HepG2 (cell line): ENCODE results near the gene SF3A2. TPM values are rescaled to one million over a fixed set of nuclear protein-coding genes. Genes with fewer than 3 reads are reported as not detected.

Experiments used
- ATAC-seq: fragments of 200-7000 bp; cut with Tn5 transposase; 3 replicates; pipeline ENCODE4 v1.9.1; 2020; ENCODE audit warnings: mild to moderate bottlenecking, moderate library complexity
- BruUV-seq: library from RNA; stranded (reverse); fragments of 400-500 nt; replicated peaks from 2 replicates; lab custom pipeline; 2021; lab: Mats Ljungman, UMichigan
- CTCF ChIA-PET: fragments of 300-600 bp; formaldehyde crosslinking; extraction: SDS; loops from one replicate; lab custom pipeline; 2021; ENCODE audit warnings: low total read pairs, inconsistent platforms, low intra/inter-chr PET ratio; lab: Yijun Ruan, JAX
- POLR2A ChIA-PET: fragments of 350-600 bp; sonication (Branson Sonifier 250); formaldehyde crosslinking; loops from one replicate; lab custom pipeline; 2020; ENCODE audit warnings: antibody characterized with exemption, inconsistent platforms; lab: Yijun Ruan, JAX
- DNase-seq: peaks from one replicate; pipeline ENCODE4 v3.0.0-alpha.2; 2015; ENCODE audit warnings: low spot score
- FAIRE-seq: peaks from 3 replicates; lab custom pipeline; 2011; peaks lifted over from hg19 to GRCh38; lab: Jason Lieb, UNC
- H2AFZ ChIP-seq: one replicate; pipeline ENCODE4 v1.6.1; 2011; ENCODE audit warnings: low read length, inconsistent platforms
- H3K27ac ChIP-seq: fragments of 300-600 bp; 3 replicates; pipeline ENCODE4 v1.8.0; 2011; ENCODE audit warnings: mixed run types, mild to moderate bottlenecking, mixed read lengths, low read length, inconsistent platforms; ENCODE audit not compliant: insufficient read depth; ENCODE audit errors: extremely low read length
- H3K27me3 ChIP-seq, 2 experiments: fragments of 200-600 bp in 1 of 2; 2 replicates in 1 of 2; 3 replicates in 1 of 2; pipeline versions ENCODE4 v1.6.0 to v1.8.0; 2011; ENCODE audit warnings: low read length in 2 of 2, mild to moderate bottlenecking in 2 of 2, moderate library complexity in 2 of 2, inconsistent platforms in 1 of 2; ENCODE audit not compliant: insufficient read depth in 2 of 2, control insufficient read depth in 1 of 2
- H3K36me3 ChIP-seq, 2 experiments: fragments of 200-600 bp in 1 of 2; replicated peaks in 1 of 2; 2 replicates in 1 of 2; 3 replicates in 1 of 2; pipeline versions ENCODE4 v1.5.1 to v1.8.0; 2011; ENCODE audit warnings: low read length in 2 of 2, inconsistent platforms in 1 of 2; ENCODE audit not compliant: insufficient read depth in 2 of 2, control insufficient read depth in 1 of 2
- H3K4me1 ChIP-seq: 2 replicates; pipeline ENCODE4 v1.5.1; 2012; ENCODE audit warnings: low read length, inconsistent platforms; ENCODE audit not compliant: insufficient read depth
- H3K4me2 ChIP-seq: 2 replicates; pipeline ENCODE4 v1.6.0; 2011; ENCODE audit warnings: low read depth, low read length, inconsistent platforms
- H3K4me3 ChIP-seq, 3 experiments: fragments of 200-600 bp in 1 of 3; sonication (generic), shearing (Covaris generic) in 1 of 3; replicated peaks in 1 of 3; 2 replicates each; pipeline ENCODE4 v1.5.1; 2011 to 2016; ENCODE audit warnings: low read length in 3 of 3, inconsistent platforms in 2 of 3, low read depth in 2 of 3, mild to moderate bottlenecking in 2 of 3, control low read depth in 1 of 3, mixed read lengths in 1 of 3; ENCODE audit not compliant: insufficient read depth in 1 of 3
- H3K79me2 ChIP-seq: one replicate; pipeline ENCODE4 v1.6.1; 2011; ENCODE audit warnings: low read length, inconsistent platforms; ENCODE audit not compliant: insufficient read depth
- H3K9ac ChIP-seq: 2 replicates; pipeline ENCODE4 v1.6.0; 2011; ENCODE audit warnings: mild to moderate bottlenecking, low read depth, low read length, inconsistent platforms; ENCODE audit not compliant: insufficient read depth
- H3K9me3 ChIP-seq: 2 replicates; pipeline ENCODE4 v1.5.1; 2012; ENCODE audit warnings: mild to moderate bottlenecking, low read length
- H4K20me1 ChIP-seq: 2 replicates; pipeline ENCODE4 v1.6.0; 2011; ENCODE audit warnings: inconsistent platforms, mild to moderate bottlenecking, low read length, moderate library complexity; ENCODE audit not compliant: insufficient read depth
- ERF ChIP-seq: IDR thresholded peaks from 2 replicates; pipeline ENCODE4 v1.6.1; 2018; ENCODE audit warnings: missing biosample characterization, missing genetic modification reagents
- SAFB2 ChIP-seq: sonication (generic); formaldehyde crosslinking; IDR thresholded peaks from 2 replicates; pipeline ENCODE4 v1.5.1; 2020; ENCODE audit warnings: missing genetic modification reagents, low read depth, mild to moderate bottlenecking, borderline replicate concordance
- SIN3B ChIP-seq: fragments of 150-350 bp; IDR thresholded peaks from 2 replicates; pipeline ENCODE4 v1.6.1; 2014; ENCODE audit warnings: low read length
- SIX4 ChIP-seq: sonication (generic); formaldehyde crosslinking; IDR thresholded peaks from 2 replicates; pipeline ENCODE4 v1.4.0; 2020; ENCODE audit warnings: missing genetic modification reagents
- SMAD1 ChIP-seq: sonication (generic); formaldehyde crosslinking; IDR thresholded peaks from 2 replicates; pipeline ENCODE4 v1.4.0; 2020; ENCODE audit warnings: missing genetic modification reagents, low read depth, mild to moderate bottlenecking, borderline replicate concordance
- ZC3H4 ChIP-seq: sonication (generic); formaldehyde crosslinking; IDR thresholded peaks from 2 replicates; pipeline ENCODE4 v1.4.0; 2020; ENCODE audit warnings: missing genetic modification reagents, borderline replicate concordance
- ZFAT ChIP-seq: sonication (generic); formaldehyde crosslinking; conservative IDR thresholded peaks from 2 replicates; pipeline ENCODE4 v1.8.1; 2023; ENCODE audit warnings: missing genetic modification reagents, inconsistent platforms
- ZNF264 ChIP-seq: sonication (generic); formaldehyde crosslinking; IDR thresholded peaks from 2 replicates; pipeline ENCODE4 v1.4.0; 2020; ENCODE audit warnings: missing genetic modification reagents
- ZNF280D ChIP-seq: sonication (generic); formaldehyde crosslinking; IDR thresholded peaks from 2 replicates; pipeline ENCODE4 v1.5.1; 2020; ENCODE audit warnings: mild to moderate bottlenecking, missing genetic modification reagents
- ZSCAN30 ChIP-seq: sonication (generic); formaldehyde crosslinking; IDR thresholded peaks from 2 replicates; pipeline ENCODE4 v1.5.0; 2020; ENCODE audit warnings: mild to moderate bottlenecking, missing genetic modification reagents
- WGBS: methylation state at CpG from one replicate; pipeline ENCODE4 v1.1.6; 2017; ENCODE audit warnings: low lambda C conversion rate; 5-methylcytosine and 5-hydroxymethylcytosine counted together
- in situ Hi-C: cut with HindIII; loops from 2 replicates; pipeline ENCODE4 v1.10.0; 2017; ENCODE audit warnings: low pct_unique_long_range_greater_than_20kb; ENCODE audit not compliant: extremely low pct_ligation_motif_present
- intact Hi-C: fragments of 100-400 bp; cut with micrococcal nuclease; formaldehyde crosslinking; loops from one replicate; pipeline ENCODE4 v1.10.0; 2022; ENCODE audit not compliant: unreplicated experiment
- polyA plus RNA-seq, 8 experiments: library from polyadenylated mRNA; depleted of rRNA in 3 of 8; stranded (reverse) in 7 of 8; unstranded in 1 of 8; fragments of >200 nt; fragmentation: Illumina TruSeq in 4 of 8; extraction: Trizol in 4 of 8; gene quantifications; 2 replicates each; pipeline versions ENCODE4 v1.2.1 to v1.2.3, GENCODE V29; 2011 to 2016; ENCODE audit warnings: low read depth in 4 of 8, missing spikeins in 1 of 8, mixed read lengths in 1 of 8; ENCODE audit not compliant: insufficient read depth in 1 of 8
- total RNA-seq, 5 experiments: library from RNA; depleted of rRNA; stranded (reverse); fragments of >200 nt; fragmentation: Illumina TruSeq; extraction: Trizol; gene quantifications; 2 replicates each; pipeline ENCODE4 v1.2.3, GENCODE V29; 2016; ENCODE audit warnings: low read depth in 1 of 5
- TF ChIP-seq, protein P1 (sequence below), 2 experiments: sonication (generic) in 1 of 2; formaldehyde crosslinking in 1 of 2; IDR thresholded peaks; 2 replicates each; pipeline versions ENCODE4 v1.6.1 to v1.9.0; 2014 to 2022; ENCODE audit warnings: antibody characterized with exemption in 1 of 2, borderline replicate concordance in 1 of 2, inconsistent platforms in 1 of 2, low read depth in 1 of 2, missing genetic modification reagents in 1 of 2

SF3A2 gene
- total and polyA plus RNA-seq, 2 of the 13 experiments (the other 11 are each of a cell fraction or from before 2014, with no cell fraction given): 8.6 to 8.8 TPM

DNA sequence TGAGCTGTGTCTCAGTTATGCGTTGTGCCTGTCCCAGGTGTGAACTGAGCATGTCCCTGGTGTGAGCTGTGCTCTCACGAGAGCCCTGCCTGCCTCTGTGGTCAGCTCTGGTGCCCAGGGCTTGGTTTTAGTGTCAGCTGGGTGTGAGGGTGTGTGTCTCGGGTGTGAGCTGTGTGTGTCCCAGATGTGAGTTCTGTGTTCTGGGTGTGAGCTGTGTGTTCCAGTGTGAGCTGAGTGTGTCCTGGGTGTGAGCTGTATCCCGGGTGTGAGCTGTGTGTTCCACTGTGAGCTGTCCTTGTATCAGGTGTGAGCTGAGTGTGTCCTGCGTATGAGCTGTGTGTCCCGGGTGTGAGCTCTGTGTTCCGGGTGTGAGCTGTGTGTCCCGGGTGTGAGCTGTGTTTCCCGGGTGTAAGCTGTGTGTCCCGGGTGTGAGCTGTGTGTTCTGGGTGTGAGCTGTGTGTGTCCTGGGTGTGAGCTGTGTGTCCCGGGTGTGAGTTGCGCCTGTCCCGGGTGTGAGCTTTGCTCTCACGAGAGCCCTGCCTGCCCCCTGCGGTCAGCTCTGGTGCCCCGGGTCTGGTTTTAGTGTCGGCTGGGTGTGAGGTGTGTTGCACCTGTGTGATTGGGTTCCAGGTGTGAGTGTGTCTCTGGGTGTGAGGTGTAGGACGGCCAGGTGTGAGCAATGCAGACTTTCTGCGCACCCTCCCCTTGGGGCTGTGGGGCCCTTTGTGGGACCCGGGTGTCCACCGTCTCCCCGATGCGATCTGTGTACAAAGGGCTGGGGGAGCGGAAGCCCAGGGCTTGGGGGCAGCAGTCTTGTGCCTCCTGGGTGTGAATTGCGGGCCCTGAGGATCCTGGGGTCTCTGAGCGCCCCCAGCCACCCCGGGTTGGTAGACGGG is 52.4 kb downstream of the SF3A2 start (continued):
- TF ChIP-seq ZNF280D (CRISPR knock-in tag) (0 out of 2 replicates have a peak, but pooled peaks have one; percentile 14), ZFAT (CRISPR knock-in tag) (no peak), ZSCAN30 (CRISPR knock-in tag) (no peak), SAFB2 (CRISPR knock-in tag) (no peak), SMAD1 (CRISPR knock-in tag) (no peak), ZNF264 (CRISPR knock-in tag) (no peak)

DNA sequence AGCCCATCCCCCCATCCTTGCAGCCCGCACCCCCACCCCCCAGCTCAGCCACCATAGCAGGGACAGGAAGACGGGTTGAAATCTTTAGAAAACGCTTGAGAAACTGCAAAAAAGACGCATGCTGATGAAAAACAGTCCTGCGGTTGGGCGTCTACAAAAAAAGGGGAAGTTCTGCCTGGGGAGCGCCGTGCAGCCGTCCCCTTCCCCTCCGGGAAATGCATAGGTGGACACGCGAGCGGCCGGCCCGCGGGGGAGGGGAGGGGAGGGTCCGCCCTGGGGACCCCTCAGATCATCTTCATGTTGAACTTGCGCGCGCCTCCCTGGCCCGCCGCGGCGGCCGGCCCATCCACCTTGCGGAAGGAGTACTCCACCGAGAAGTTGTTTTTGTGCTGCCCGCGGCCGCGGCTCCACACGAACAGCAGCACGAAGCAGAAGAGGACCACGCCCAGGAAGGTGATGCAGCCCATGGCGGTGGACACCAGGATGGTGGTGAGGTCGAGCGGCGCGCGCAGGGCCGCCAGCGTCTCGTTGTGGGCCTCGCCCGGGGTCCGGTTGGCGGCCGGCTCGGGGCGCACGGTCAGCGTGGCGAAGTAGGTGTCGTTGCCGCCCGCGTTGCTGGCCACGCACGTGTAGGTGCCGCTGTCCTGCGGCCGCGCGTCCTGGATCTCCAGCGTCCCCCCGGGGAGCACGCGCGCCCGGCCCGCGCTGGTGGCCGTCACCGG is 53.3 kb downstream of the SF3A2 start:
- H3K79me2 ChIP-seq: no peaks in the 10 kb centered on the region
- H4K20me1 ChIP-seq: no peaks in the 10 kb centered on the region; the same call in 1 of the 2 replicates
- peaks cover 32 to 91% of the 10 kb centered on the region in 2 experiments for H3K27me3 ChIP-seq
- no peak for ATAC-seq
- no peak overlapping the region for H3K9ac ChIP-seq
- H3K36me3 ChIP-seq: no peaks in the 10 kb centered on the region
- no peak for FAIRE-seq
- no peak overlapping the region for H3K27ac ChIP-seq
- no peak overlapping the region; a peak in 1 of 6 replicates for H3K4me3 ChIP-seq
- no peak overlapping the region for H2AFZ ChIP-seq
- peaks cover 46% of the 10 kb centered on the region for H3K4me1 ChIP-seq
- no peak overlapping the region for H3K4me2 ChIP-seq
- POLR2A ChIA-PET: no interaction called here
- in situ Hi-C loops: no loop called here
- H3K9me3 ChIP-seq: no peaks in the 10 kb centered on the region
- CTCF ChIA-PET: no interaction called here
- BruUV-seq: no TSS peak
- WGBS: 22% methylated on average over 10 of the region's 74 CpGs
- no peak for DNase-seq
- intact Hi-C loops: no loop called here
- TF ChIP-seq ERF (CRISPR knock-in tag): no peak
- no peak for TF ChIP-seq SIX4 (CRISPR knock-in tag)
- no peak for TF ChIP-seq SIN3B
- TF ChIP-seq ZC3H4 (CRISPR knock-in tag): no peak
- TF ChIP-seq, protein P1, sequence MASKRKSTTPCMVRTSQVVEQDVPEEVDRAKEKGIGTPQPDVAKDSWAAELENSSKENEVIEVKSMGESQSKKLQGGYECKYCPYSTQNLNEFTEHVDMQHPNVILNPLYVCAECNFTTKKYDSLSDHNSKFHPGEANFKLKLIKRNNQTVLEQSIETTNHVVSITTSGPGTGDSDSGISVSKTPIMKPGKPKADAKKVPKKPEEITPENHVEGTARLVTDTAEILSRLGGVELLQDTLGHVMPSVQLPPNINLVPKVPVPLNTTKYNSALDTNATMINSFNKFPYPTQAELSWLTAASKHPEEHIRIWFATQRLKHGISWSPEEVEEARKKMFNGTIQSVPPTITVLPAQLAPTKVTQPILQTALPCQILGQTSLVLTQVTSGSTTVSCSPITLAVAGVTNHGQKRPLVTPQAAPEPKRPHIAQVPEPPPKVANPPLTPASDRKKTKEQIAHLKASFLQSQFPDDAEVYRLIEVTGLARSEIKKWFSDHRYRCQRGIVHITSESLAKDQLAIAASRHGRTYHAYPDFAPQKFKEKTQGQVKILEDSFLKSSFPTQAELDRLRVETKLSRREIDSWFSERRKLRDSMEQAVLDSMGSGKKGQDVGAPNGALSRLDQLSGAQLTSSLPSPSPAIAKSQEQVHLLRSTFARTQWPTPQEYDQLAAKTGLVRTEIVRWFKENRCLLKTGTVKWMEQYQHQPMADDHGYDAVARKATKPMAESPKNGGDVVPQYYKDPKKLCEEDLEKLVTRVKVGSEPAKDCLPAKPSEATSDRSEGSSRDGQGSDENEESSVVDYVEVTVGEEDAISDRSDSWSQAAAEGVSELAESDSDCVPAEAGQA (IDR thresholded peaks at IDR 0.05; ENCODE audit: low read depth): no peak
- TF ChIP-seq, protein P1 (CRISPR knock-in tag; IDR thresholded peaks at IDR 0.05; ENCODE audit: borderline replicate concordance): no peak
